ENCODE measurements around the gene CNGB1. TPM values are rescaled to one million over a fixed set of nuclear protein-coding genes. Genes with fewer than 3 reads are reported as not detected.

Gene CNGB1
- total RNA-seq, 4 donors from 2014 or later, result not detected

GRCh38 chr16:57889522-57889921 is 81.4 kb downstream of the CNGB1 start:
- no peak overlapping the region for H3K4me3 ChIP-seq
- H3K27ac ChIP-seq, result no peak overlapping the region
- no peaks in the 10 kb centered on the region for H3K27me3 ChIP-seq
- intact Hi-C loops (cut with DNase I; ENCODE audit: low total_unique reads), result no loop called here
- TF ChIP-seq CTCF (IDR thresholded peaks at IDR 0.05), result no peak
- no peak for TF ChIP-seq POLR2A (IDR thresholded peaks at IDR 0.05)
- no peaks in the 10 kb centered on the region for H3K36me3 ChIP-seq
- H3K4me1 ChIP-seq, result no peaks in the 10 kb centered on the region
- no peaks in the 10 kb centered on the region for H3K9me3 ChIP-seq
- no peak for DNase-seq

GRCh38 chr16:57889111-57889510 is 81.8 kb downstream of the CNGB1 start:
- intact Hi-C loops (cut with DNase I; ENCODE audit: low total_unique reads), result no loop called here
- TF ChIP-seq POLR2A (IDR thresholded peaks at IDR 0.05), result no peak
- no peak for TF ChIP-seq CTCF (IDR thresholded peaks at IDR 0.05)
- H3K4me1 ChIP-seq, result no peaks in the 10 kb centered on the region
- no peaks in the 10 kb centered on the region for H3K27me3 ChIP-seq
- no peak overlapping the region for H3K4me3 ChIP-seq
- H3K27ac ChIP-seq, result no peak overlapping the region
- no peaks in the 10 kb centered on the region for H3K36me3 ChIP-seq
- no peak for DNase-seq
- H3K9me3 ChIP-seq, result no peaks in the 10 kb centered on the region

GRCh38 chr16:57888128-57888527 is 82.8 kb downstream of the CNGB1 start:
- TF ChIP-seq POLR2A (IDR thresholded peaks at IDR 0.05) (no peak), CTCF (IDR thresholded peaks at IDR 0.05) (no peak)
- no peak overlapping the region for H3K27ac ChIP-seq
- intact Hi-C loops (cut with DNase I; ENCODE audit: low total_unique reads), result no loop called here
- H3K4me3 ChIP-seq, result no peak overlapping the region
- H3K27me3 ChIP-seq, result no peaks in the 10 kb centered on the region
- no peaks in the 10 kb centered on the region for H3K36me3 ChIP-seq
- H3K9me3 ChIP-seq, result no peaks in the 10 kb centered on the region
- no peak for DNase-seq
- H3K4me1 ChIP-seq, result no peaks in the 10 kb centered on the region

GRCh38 chr16:57887711-57888110 is 83.2 kb downstream of the CNGB1 start:
- intact Hi-C loops (cut with DNase I; ENCODE audit: low total_unique reads), result no loop called here
- no peak overlapping the region for H3K4me3 ChIP-seq
- peaks cover 0 to 4% of the 10 kb centered on the region in 2 donors for H3K27me3 ChIP-seq
- H3K4me1 ChIP-seq, result no peaks in the 10 kb centered on the region
- no peak for DNase-seq
- H3K36me3 ChIP-seq, result no peaks in the 10 kb centered on the region
- no peak overlapping the region for H3K27ac ChIP-seq
- H3K9me3 ChIP-seq, result no peaks in the 10 kb centered on the region
- TF ChIP-seq POLR2A (IDR thresholded peaks at IDR 0.05) (no peak), CTCF (IDR thresholded peaks at IDR 0.05) (no peak)

GRCh38 chr16:57886427-57886826 is 84.5 kb downstream of the CNGB1 start:
- no peaks in the 10 kb centered on the region for H3K36me3 ChIP-seq
- H3K27me3 ChIP-seq, result peaks cover 0 to 10% of the 10 kb centered on the region in 2 donors
- TF ChIP-seq CTCF (IDR thresholded peaks at IDR 0.05), result no peak
- TF ChIP-seq POLR2A (IDR thresholded peaks at IDR 0.05), result no peak
- no peak overlapping the region for H3K27ac ChIP-seq
- H3K9me3 ChIP-seq, result no peaks in the 10 kb centered on the region
- DNase-seq, result no peak
- intact Hi-C loops (cut with DNase I; ENCODE audit: low total_unique reads), result no loop called here
- no peak overlapping the region for H3K4me3 ChIP-seq
- no peaks in the 10 kb centered on the region for H3K4me1 ChIP-seq

Measured in uterus (tissue), 4 donors.